ENCODE measurements around the gene KCNK16.

Gene KCNK16

GRCh38 chr6:39268171-39268570 lies 54.3 kb downstream of the KCNK16 start:
- H3K27me3 ChIP-seq (ENCODE audit: control insufficient read depth, insufficient read depth, low read length): no peaks in the 10 kb centered on the region
- no peaks in the 10 kb centered on the region for H3K36me3 ChIP-seq (ENCODE audit: insufficient read depth, low read length)
- no peaks in the 10 kb centered on the region for H3K9me3 ChIP-seq (replicated peaks; ENCODE audit: low read length)
- no peaks in the 10 kb centered on the region for H3K4me1 ChIP-seq (ENCODE audit: control insufficient read depth, insufficient read depth, low read length)
- H3K4me3 ChIP-seq (ENCODE audit: low read length): no peak overlapping the region
- no peak overlapping the region for H3K4me2 ChIP-seq (ENCODE audit: low read length)
- no peak overlapping the region for H3K9ac ChIP-seq (ENCODE audit: low read depth, low read length)

- no peak overlapping the region for H3K4me3 ChIP-seq (ENCODE audit: low read length)
- no peaks in the 10 kb centered on the region for H3K27me3 ChIP-seq (ENCODE audit: control insufficient read depth, insufficient read depth, low read length)
- no peak overlapping the region for H3K4me2 ChIP-seq (ENCODE audit: low read length)
- H3K4me1 ChIP-seq (ENCODE audit: control insufficient read depth, insufficient read depth, low read length): no peaks in the 10 kb centered on the region
- H3K9ac ChIP-seq (ENCODE audit: low read depth, low read length): no peak overlapping the region
- H3K36me3 ChIP-seq (ENCODE audit: insufficient read depth, low read length): no peaks in the 10 kb centered on the region
- H3K9me3 ChIP-seq (replicated peaks; ENCODE audit: low read length): no peaks in the 10 kb centered on the region
Measured at GRCh38 chr6:39266782-39267355, 55.6 kb downstream of the KCNK16 start.

GRCh38 chr6:39266375-39266774 lies 56.1 kb downstream of the KCNK16 start:
- no peaks in the 10 kb centered on the region for H3K27me3 ChIP-seq (ENCODE audit: control insufficient read depth, insufficient read depth, low read length)
- no peak overlapping the region for H3K4me2 ChIP-seq (ENCODE audit: low read length)
- no peak overlapping the region for H3K9ac ChIP-seq (ENCODE audit: low read depth, low read length)
- H3K4me1 ChIP-seq (ENCODE audit: control insufficient read depth, insufficient read depth, low read length): no peaks in the 10 kb centered on the region
- H3K9me3 ChIP-seq (replicated peaks; ENCODE audit: low read length): no peaks in the 10 kb centered on the region
- H3K4me3 ChIP-seq (ENCODE audit: low read length): no peak overlapping the region
- H3K36me3 ChIP-seq (ENCODE audit: insufficient read depth, low read length): no peaks in the 10 kb centered on the region
